ENCODE measurements around the gene GJB5.
A peak's percentile ranks its signal among the peaks of the same experiment; 100 is the strongest.

GJB5 gene

GRCh38 chr1:34779526-34779925 lies 24.7 kb downstream of the GJB5 start:
- peaks cover 22% of the 10 kb centered on the region for H3K27me3 Mint-ChIP-seq
- peaks cover 3% of the 10 kb centered on the region for H3K4me1 Mint-ChIP-seq
- H3K4me3 Mint-ChIP-seq, result no peak overlapping the region
- no peak overlapping the region for H3K27ac Mint-ChIP-seq
- H3K36me3 Mint-ChIP-seq, result no peaks in the 10 kb centered on the region
- H3K9me3 Mint-ChIP-seq, result no peaks in the 10 kb centered on the region

DNA sequence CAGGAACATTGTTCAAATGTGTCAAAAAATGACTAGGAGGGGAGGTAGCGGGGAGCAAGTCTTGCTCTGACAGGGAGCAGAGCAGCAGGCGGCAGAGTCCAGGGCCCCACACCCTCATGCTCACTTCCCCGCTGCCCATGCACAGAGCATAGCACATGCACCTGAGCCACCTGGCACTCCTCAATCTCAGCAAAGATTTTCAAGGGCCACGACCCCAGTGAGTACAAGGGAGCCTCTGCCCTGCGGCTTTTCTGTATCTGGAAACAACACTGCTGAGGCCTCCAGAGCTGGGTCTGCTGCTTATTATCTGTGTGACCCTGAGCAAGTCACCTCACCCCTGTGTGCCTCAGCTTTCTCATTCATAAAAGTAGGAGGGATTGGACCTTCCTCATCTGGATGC lies 25.1 kb downstream of the GJB5 start:
- peaks cover 22% of the 10 kb centered on the region for H3K27me3 Mint-ChIP-seq
- H3K4me3 Mint-ChIP-seq, result no peak overlapping the region
- no peaks in the 10 kb centered on the region for H3K36me3 Mint-ChIP-seq

GRCh38 chr1:34780528-34780927 lies 25.7 kb downstream of the GJB5 start:
- H3K27me3 Mint-ChIP-seq, result peaks cover 24% of the 10 kb centered on the region

More for the DNA sequence above, 25.1 kb downstream of the GJB5 start:
- H3K9me3 Mint-ChIP-seq, result no peaks in the 10 kb centered on the region
- H3K27ac Mint-ChIP-seq, result no peak overlapping the region
- peaks cover 3% of the 10 kb centered on the region for H3K4me1 Mint-ChIP-seq

DNA sequence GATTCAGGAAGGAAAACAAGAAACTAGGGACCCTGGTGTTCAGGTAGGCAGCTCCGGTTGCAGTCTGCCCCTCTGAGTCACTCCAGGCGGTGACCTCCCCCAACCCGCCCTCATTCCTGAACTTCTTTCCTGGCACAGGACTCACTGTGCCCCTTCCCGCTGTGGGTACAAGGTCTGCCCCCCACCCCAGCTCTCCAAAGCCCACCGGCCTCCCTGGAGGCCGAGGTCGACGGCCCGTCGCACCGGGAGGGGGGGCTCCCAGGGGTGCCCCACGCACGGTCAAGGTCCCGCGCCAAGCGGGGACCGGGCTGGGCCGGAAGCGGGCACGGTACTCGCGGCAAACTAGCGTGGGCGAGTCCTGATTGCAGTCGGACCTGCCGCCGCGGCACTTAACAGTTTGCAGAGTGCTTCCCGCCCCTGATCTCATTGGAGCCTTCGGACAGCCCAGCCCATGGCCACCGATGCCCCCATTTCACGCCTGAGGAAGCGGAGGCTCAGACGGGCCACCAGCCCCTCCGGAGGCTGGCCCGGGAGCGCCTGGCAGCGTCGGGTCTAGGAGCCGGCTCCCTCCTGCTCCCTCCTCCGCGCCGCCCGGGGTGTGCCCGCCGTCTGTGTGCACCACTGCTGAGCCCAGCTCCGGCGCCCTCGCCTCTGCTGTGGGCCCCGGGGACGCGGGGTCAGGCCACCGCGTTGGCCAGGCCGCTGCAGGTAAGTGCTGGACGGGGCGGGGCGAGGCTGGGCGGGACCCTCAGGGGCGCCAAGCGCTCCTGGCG lies 26.4 kb downstream of the GJB5 start, which contains the start of gene GJB3:
Gene GJB3 (plus strand): TSS at position 144 of the 773 bp plus-strand sequence. CDS start 3,549 bp downstream, outside the sequence.
- no peak within 1 kb of the TSS for H3K27ac Mint-ChIP-seq
- no peaks in the 10 kb centered on the region for H3K9me3 Mint-ChIP-seq
- H3K4me3 Mint-ChIP-seq, result peak within 1 kb of the TSS; percentile 8
- H3K27me3 Mint-ChIP-seq, result peaks cover 24% of the 10 kb centered on the region
- no peaks in the 10 kb centered on the region for H3K36me3 Mint-ChIP-seq
- H3K4me1 Mint-ChIP-seq, result peaks cover 3% of the 10 kb centered on the region

More at GRCh38 chr1:34780528-34780927, 25.7 kb downstream of the GJB5 start:
- Mint-ChIP-seq H3K4me3 (no peak overlapping the region), H3K36me3 (no peaks in the 10 kb centered on the region), H3K9me3 (no peaks in the 10 kb centered on the region), H3K4me1 (peaks cover 3% of the 10 kb centered on the region), H3K27ac (no peak overlapping the region)

GRCh38 chr1:34781844-34782391 lies 27.1 kb downstream of the GJB5 start:
- Mint-ChIP-seq H3K4me1 (peaks cover 3% of the 10 kb centered on the region), H3K27ac (no peak overlapping the region), H3K4me3 (peak overlapping the region; percentile 24), H3K27me3 (peaks cover 25% of the 10 kb centered on the region), H3K9me3 (no peaks in the 10 kb centered on the region), H3K36me3 (no peaks in the 10 kb centered on the region)

DNA sequence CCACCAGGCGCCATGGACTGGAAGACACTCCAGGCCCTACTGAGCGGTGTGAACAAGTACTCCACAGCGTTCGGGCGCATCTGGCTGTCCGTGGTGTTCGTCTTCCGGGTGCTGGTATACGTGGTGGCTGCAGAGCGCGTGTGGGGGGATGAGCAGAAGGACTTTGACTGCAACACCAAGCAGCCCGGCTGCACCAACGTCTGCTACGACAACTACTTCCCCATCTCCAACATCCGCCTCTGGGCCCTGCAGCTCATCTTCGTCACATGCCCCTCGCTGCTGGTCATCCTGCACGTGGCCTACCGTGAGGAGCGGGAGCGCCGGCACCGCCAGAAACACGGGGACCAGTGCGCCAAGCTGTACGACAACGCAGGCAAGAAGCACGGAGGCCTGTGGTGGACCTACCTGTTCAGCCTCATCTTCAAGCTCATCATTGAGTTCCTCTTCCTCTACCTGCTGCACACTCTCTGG lies 29.9 kb downstream of the GJB5 start:
- H3K4me3 Mint-ChIP-seq, result no peak overlapping the region
- peaks cover 16% of the 10 kb centered on the region for H3K27me3 Mint-ChIP-seq
- H3K27ac Mint-ChIP-seq, result no peak overlapping the region
- H3K36me3 Mint-ChIP-seq, result no peaks in the 10 kb centered on the region
- peaks cover 3% of the 10 kb centered on the region for H3K4me1 Mint-ChIP-seq
- H3K9me3 Mint-ChIP-seq, result no peaks in the 10 kb centered on the region

- no peak overlapping the region for H3K4me3 Mint-ChIP-seq
- no peaks in the 10 kb centered on the region for H3K9me3 Mint-ChIP-seq
- no peak overlapping the region for H3K27ac Mint-ChIP-seq
- H3K27me3 Mint-ChIP-seq, result peaks cover 15% of the 10 kb centered on the region
- H3K36me3 Mint-ChIP-seq, result no peaks in the 10 kb centered on the region
- H3K4me1 Mint-ChIP-seq, result peaks cover 3% of the 10 kb centered on the region
Measured at GRCh38 chr1:34785231-34785874, 30.5 kb downstream of the GJB5 start.

- no peak overlapping the region for H3K4me3 Mint-ChIP-seq
- H3K9me3 Mint-ChIP-seq, result no peaks in the 10 kb centered on the region
- H3K27me3 Mint-ChIP-seq, result peaks cover 13% of the 10 kb centered on the region
- no peaks in the 10 kb centered on the region for H3K36me3 Mint-ChIP-seq
- no peaks in the 10 kb centered on the region for H3K4me1 Mint-ChIP-seq
- no peak overlapping the region for H3K27ac Mint-ChIP-seq
Measured at GRCh38 chr1:34785875-34786470, 31.1 kb downstream of the GJB5 start.

DNA sequence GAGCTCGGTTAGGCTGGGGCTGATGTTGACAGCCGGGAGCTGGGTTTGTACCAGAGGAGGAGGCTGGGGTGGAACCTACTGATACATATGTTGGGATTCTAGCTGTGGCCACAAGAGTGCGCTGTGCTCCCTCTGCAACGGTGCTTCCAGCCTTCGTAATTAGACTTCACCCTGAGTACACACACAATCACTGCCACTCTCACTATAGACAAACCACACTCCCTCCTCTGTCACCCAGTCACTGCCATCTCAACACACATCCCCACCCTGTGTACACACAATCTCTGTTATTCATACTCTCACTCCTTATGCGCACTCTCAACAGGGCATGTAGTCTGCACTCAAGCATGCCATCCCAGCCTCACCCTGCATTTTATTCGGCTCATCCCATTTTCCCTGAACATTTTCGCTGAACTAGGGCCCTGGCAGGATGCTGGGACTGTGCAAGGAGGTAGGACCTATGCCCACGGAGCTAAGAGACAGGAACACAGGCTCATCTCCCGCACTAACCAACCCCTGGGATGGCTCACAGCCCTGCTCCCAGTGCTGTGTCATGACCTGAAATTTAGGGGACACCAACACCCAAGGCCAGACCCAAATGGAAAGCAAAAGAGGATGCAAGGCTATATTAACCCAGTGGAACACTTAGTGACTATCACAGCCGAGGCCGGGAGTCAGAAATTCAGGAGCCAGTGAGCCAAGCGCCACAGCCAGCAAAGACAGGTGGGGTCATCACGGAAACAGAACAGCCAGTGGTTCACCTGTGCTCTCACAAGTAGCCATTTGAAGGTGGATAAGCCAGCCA lies 31.9 kb downstream of the GJB5 start:
- Mint-ChIP-seq H3K27me3 (peaks cover 14% of the 10 kb centered on the region), H3K9me3 (no peaks in the 10 kb centered on the region), H3K27ac (no peak overlapping the region)

DNA sequence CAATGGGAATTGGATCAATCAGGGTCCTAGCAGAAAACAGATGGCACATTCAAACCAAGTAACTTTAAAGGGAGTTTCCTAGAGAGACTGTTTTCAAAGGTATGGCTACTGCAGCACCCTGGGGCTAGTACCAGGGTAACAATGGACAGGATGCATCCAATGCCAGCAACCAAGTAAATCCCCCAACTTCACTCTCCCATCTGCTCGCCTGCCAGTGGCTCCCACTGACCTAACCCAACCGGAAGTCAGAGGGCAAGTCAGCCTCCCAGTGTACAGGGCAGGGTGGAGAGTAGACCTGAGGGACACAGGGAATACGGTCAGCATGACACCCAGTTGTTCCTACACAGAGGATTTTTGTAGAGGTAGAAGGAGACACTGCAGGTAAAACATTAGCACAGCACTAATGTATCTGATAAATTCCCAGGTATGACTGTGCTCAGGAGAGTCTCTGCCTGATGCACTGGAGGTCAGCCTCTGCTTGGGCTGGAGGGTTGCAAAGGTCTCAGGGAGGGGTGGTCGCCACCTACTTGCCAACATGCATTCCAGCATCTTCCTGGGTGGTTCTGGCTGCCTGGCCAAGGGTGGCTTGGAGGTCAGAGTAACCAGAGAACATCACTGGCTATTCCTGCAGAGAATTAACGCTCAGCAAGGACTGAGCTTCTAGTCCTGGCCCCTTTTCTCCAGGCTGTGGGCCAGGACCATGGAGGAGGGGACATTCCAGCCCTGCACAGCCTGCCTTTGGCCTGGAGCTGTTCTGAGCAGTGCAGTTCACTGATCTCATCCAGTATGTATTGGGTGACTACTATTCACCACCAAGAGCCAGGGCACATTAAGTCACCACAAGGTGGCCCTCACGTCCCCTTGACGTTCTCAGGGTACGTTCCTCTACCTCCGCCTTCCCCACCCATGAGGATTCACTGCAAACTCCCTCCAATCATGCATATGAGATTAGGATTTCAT lies 32.9 kb downstream of the GJB5 start:
- no peak overlapping the region for H3K27ac Mint-ChIP-seq
- H3K4me1 Mint-ChIP-seq, result peaks cover 4% of the 10 kb centered on the region
- H3K9me3 Mint-ChIP-seq, result no peaks in the 10 kb centered on the region
- H3K36me3 Mint-ChIP-seq, result no peaks in the 10 kb centered on the region
- peaks cover 13% of the 10 kb centered on the region for H3K27me3 Mint-ChIP-seq
- H3K4me3 Mint-ChIP-seq, result no peak overlapping the region

More for the DNA sequence above, 31.9 kb downstream of the GJB5 start:
- no peaks in the 10 kb centered on the region for H3K36me3 Mint-ChIP-seq
- H3K4me3 Mint-ChIP-seq, result no peak overlapping the region
- no peaks in the 10 kb centered on the region for H3K4me1 Mint-ChIP-seq

DNA sequence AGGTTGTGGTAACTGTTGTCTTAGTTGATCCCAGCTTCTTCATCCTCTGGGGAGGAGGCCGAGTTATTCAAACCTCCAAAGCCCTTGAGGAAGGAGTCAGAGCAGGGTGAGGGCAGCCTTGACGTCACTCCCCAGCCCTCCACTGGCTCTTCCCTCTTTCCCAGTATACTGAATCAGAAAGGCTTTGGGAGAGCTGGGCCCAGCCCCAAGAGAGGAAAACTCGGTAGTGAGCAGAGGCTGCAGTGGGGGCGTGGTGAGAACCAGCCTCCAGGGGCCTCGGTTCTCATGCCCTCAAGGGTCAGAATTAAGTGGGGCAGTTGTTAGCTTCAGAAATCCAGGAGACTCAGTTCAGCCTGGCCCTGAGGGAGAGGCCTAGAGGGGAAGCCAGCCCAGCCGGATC lies 36.1 kb downstream of the GJB5 start:
- Mint-ChIP-seq H3K27ac (no peak overlapping the region), H3K36me3 (no peaks in the 10 kb centered on the region), H3K9me3 (no peaks in the 10 kb centered on the region), H3K27me3 (peaks cover 9% of the 10 kb centered on the region), H3K4me1 (peaks cover 4% of the 10 kb centered on the region), H3K4me3 (no peak overlapping the region)

DNA sequence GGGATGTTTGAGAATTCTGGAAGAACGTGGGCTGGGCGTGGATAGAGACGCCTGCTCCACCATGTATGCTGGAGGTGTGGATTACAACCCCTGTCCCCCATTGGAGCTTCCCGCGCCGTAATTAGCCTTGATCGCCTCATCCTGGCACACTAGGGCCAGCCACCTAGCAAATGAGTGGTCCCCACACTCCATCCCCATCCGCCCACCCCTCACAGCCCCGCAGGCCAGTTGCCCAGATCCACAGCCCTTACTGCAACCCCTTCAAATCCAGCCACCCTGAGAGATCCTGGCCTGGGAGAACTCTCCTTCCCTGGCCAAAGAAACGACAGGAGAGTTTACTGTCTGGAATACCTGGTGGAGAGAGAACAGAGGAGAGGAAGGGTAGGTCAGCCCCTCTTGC lies 37.6 kb downstream of the GJB5 start:
- Mint-ChIP-seq H3K4me1 (peaks cover 4% of the 10 kb centered on the region), H3K4me3 (peak overlapping the region; percentile 64), H3K9me3 (no peaks in the 10 kb centered on the region), H3K27me3 (peaks cover 7% of the 10 kb centered on the region), H3K27ac (peak overlapping the region; percentile 23), H3K36me3 (no peaks in the 10 kb centered on the region)

- Mint-ChIP-seq H3K27ac (peak within 1 kb of the TSS; percentile 23), H3K27me3 (peaks cover 7% of the 10 kb centered on the region), H3K4me1 (peaks cover 4% of the 10 kb centered on the region), H3K9me3 (no peaks in the 10 kb centered on the region), H3K36me3 (no peaks in the 10 kb centered on the region), H3K4me3 (peak within 1 kb of the TSS; percentile 64)
Measured at GRCh38 chr1:34792868-34793727, 38.3 kb downstream of the GJB5 start, which contains the start of gene GJA4. Gene GJA4, plus strand, starts transcription at chr1:34792999. Its CDS starts 1,215 bp downstream, at chr1:34794214.

All from activated naive CD4-positive, alpha-beta T cell treated with anti-CD3 and anti-CD28 coated beads, Interleukin-2, amount 50 U/mL, for 24 hours (primary cell).